NT2/D1 (cell line): ENCODE data around the gene DHX58.

Source experiments
- DNase-seq: peaks from one replicate; pipeline ENCODE4 v3.0.0-alpha.2; 2011; ENCODE audit warnings: low read depth, low spot score
- H3K27me3 ChIP-seq: 2 replicates; pipeline ENCODE4 v1.6.0; 2011; ENCODE audit warnings: mild to moderate bottlenecking; ENCODE audit not compliant: insufficient read length, insufficient read depth
- H3K36me3 ChIP-seq: 2 replicates; pipeline ENCODE4 v1.6.1; 2011; ENCODE audit warnings: mild to moderate bottlenecking, low read length, mixed read lengths; ENCODE audit not compliant: insufficient read depth, insufficient read length
- H3K4me1 ChIP-seq: 2 replicates; pipeline ENCODE4 v1.5.1; 2011; ENCODE audit not compliant: insufficient read depth, insufficient read length
- H3K4me3 ChIP-seq: 2 replicates; pipeline ENCODE4 v1.5.1; 2011; ENCODE audit warnings: low read depth; ENCODE audit not compliant: insufficient read length
- H3K9ac ChIP-seq: 2 replicates; pipeline ENCODE4 v1.6.0; 2011; ENCODE audit warnings: low read depth; ENCODE audit not compliant: insufficient read length
- H3K9me3 ChIP-seq: 2 replicates; pipeline ENCODE4 v1.5.1; 2011; ENCODE audit warnings: mild to moderate bottlenecking, low read length; ENCODE audit not compliant: insufficient read depth
- SUZ12 ChIP-seq: IDR thresholded peaks from 2 replicates; pipeline ENCODE4 v1.6.1; 2011; ENCODE audit not compliant: insufficient read length, insufficient read depth; ENCODE audit errors: extremely low read depth
- YY1 ChIP-seq: IDR thresholded peaks from 2 replicates; pipeline ENCODE4 v1.6.1; 2011; ENCODE audit not compliant: insufficient read length, insufficient read depth
- ZNF274 ChIP-seq: IDR thresholded peaks from 2 replicates; pipeline ENCODE4 v1.6.1; 2011; ENCODE audit warnings: mild to moderate bottlenecking, low read depth, low read length

The DHX58 gene

DNA sequence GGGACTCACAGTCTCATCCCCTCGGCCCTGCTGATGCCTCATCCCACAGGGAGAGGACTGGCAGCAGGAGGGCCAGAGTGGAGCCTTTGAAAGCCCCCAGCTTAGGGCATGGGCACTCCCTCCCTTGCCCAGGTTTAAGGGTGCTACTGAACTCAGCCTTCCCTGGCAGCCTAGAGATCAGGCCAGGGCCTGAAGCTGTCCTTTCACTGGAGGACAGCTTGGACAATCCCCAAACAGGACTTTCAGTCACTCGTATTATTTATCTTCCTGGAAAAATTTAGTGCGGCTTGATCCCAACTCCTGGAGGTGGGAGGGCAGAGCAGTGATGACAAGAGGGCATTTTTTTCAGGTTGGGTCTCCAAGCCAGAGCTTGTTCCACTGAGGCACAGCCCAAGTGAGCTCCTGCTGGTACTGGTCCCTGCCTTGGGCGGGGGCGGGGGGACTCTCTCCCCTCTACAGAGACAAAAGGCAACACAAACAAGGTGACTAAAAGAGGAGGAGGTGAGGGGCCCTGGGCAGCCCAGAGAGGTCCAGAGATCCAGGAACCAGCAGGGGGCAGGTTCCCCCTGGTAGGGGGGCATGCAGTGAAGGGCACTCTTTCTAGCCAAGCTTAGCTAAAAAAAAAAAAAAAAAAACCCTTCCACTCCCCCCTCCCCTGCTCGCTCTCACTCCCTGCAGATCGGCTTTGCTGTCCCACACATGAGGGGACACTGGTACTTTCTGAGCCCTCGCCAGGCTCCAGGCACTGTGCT, 16.0 kb downstream of the DHX58 start:
- H3K4me3 ChIP-seq: no peak overlapping the region
- no peak for DNase-seq
- peaks cover 16% of the 10 kb centered on the region for H3K4me1 ChIP-seq
- no peaks in the 10 kb centered on the region for H3K36me3 ChIP-seq
- peaks cover 15% of the 10 kb centered on the region for H3K27me3 ChIP-seq
- no peak overlapping the region for H3K9ac ChIP-seq
- H3K9me3 ChIP-seq: no peaks in the 10 kb centered on the region
- TF ChIP-seq SUZ12 (no peak), YY1 (no peak), ZNF274 (no peak)

DNA sequence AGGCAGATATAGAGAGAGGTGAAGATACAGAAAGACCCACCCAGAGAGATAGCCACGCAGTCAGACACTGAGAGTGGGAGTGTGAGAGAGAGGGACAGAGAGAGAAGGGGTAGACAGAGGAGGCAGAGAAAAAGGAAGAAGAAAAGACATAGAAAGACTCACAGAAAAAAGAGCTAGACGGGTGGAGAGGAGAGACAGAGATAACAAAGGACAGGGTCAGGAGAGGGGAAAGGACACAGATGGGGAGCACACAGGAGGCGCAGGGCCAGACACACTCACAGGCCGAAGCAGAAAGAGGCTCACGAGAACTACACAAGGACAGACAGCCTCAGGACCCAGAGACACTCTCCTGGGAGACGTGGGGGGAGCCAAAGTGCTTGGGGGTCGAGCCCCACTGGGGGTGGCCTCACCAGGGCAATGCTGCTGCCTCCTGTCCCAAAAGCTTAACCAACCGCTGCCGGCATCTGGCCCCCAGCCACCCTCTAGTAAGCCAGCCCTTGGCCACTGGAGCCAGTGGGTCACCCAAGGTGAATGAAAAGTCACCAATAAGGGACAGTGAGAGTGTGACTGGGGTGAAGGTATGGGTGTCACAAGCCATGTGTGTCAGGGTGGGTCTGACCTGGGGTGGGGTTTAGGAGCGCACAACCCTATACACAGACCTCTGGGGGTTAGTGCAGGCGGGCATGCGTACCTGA, 18.0 kb downstream of the DHX58 start:
- Histone ChIP-seq H3K27me3 (peaks cover 15% of the 10 kb centered on the region), H3K36me3 (no peaks in the 10 kb centered on the region), H3K9ac (no peak overlapping the region), H3K9me3 (no peaks in the 10 kb centered on the region), H3K4me3 (no peak overlapping the region), H3K4me1 (peaks cover 20% of the 10 kb centered on the region)
- no peak for DNase-seq
- TF ChIP-seq YY1: no peak

DNA sequence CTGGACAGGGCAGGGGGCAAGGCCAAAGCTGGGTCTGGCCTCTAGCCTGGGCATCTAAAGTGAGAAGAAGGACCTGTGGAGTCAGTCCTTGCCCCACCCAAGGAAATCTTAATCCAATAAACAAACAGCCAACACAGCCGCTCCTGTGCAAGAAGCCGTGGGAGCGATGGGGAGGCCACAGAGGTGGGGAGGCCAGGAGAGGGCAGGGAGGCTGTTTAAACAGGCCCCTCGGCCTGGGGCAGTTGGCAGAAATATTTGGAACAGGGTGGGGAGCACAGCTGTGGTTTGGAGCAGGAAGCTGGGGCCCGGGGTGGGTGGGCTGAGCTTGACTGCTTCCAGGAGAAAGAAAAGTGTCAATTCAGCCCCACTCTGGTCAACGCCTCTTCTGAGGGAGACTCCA, 19.6 kb downstream of the DHX58 start:
- no peak overlapping the region for H3K4me3 ChIP-seq
- TF ChIP-seq SUZ12 (no peak), YY1 (no peak), ZNF274 (no peak)
- no peak for DNase-seq
- no peaks in the 10 kb centered on the region for H3K9me3 ChIP-seq
- no peak overlapping the region for H3K9ac ChIP-seq
- H3K4me1 ChIP-seq: peaks cover 26% of the 10 kb centered on the region
- H3K27me3 ChIP-seq: peaks cover 13% of the 10 kb centered on the region
- H3K36me3 ChIP-seq: no peaks in the 10 kb centered on the region

DNA sequence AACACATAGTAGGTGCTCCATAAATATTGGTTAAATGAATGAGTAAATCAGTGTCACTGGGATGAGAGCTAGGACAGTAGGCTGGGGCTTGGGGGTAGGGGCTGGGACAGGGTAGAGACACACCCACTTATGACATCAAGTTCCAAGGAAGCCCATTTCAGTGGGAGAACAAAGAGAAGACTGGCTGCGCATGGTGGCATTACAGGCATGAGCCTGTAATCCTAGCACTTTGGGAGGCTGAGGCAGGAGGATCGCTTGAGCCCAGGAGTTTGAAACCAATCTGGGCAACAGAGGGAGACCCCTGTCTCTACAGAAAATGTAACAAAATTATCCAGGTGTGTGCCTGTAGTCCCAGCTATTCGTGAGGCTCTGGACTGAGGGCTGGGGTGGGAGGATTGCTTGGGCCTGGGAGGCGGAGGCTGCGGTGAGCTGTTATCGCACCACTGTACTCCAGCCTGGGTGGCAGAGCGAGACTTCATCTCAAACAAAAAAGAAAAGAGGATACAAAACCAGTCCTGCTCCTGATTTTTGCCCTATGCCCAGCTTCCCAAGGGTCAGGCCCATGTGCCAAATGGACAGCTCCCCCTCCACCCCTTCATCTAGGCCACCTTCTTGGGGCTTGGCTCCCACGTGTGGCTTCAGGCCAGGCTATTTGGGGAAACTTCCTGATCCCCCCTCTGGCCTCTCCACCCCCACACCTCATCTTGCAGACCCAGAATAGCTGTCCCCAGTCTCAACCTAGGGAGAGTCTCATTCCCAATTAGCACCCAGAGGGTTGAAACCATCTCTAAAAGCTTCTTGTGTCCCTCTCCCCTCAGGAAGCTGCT, 21.3 kb downstream of the DHX58 start:
- Histone ChIP-seq H3K4me1 (peaks cover 16% of the 10 kb centered on the region), H3K36me3 (no peaks in the 10 kb centered on the region), H3K27me3 (no peaks in the 10 kb centered on the region), H3K9ac (no peak overlapping the region), H3K4me3 (no peak overlapping the region), H3K9me3 (no peaks in the 10 kb centered on the region)
- no peak for DNase-seq
- TF ChIP-seq ZNF274 (no peak), SUZ12 (no peak), YY1 (no peak)

DNA sequence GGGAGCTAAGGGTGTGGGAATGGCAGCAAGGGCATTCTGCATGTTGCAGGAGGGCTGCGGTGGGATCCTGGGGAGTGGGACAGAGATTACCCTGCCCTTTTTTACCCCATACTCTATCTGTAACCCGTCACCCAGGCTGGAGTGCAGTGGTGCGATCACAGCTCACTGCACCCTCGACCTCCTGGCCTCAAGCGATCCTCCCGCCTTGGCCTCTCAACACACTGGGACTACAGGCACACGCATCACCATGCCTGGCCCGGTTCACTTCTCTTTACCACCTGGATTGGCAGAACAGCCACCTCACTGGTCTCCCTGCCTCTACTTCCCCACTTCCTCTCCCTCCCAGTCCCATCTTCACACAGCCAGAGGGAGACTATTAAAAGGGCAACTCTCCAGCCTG, 23.8 kb downstream of the DHX58 start:
- H3K9ac ChIP-seq: no peak overlapping the region
- no peaks in the 10 kb centered on the region for H3K9me3 ChIP-seq
- H3K4me3 ChIP-seq: no peak overlapping the region
- DNase-seq: no peak
- H3K4me1 ChIP-seq: peaks cover 13% of the 10 kb centered on the region
- H3K27me3 ChIP-seq: no peaks in the 10 kb centered on the region
- no peaks in the 10 kb centered on the region for H3K36me3 ChIP-seq
- TF ChIP-seq ZNF274 (no peak), YY1 (no peak), SUZ12 (no peak)

DNA sequence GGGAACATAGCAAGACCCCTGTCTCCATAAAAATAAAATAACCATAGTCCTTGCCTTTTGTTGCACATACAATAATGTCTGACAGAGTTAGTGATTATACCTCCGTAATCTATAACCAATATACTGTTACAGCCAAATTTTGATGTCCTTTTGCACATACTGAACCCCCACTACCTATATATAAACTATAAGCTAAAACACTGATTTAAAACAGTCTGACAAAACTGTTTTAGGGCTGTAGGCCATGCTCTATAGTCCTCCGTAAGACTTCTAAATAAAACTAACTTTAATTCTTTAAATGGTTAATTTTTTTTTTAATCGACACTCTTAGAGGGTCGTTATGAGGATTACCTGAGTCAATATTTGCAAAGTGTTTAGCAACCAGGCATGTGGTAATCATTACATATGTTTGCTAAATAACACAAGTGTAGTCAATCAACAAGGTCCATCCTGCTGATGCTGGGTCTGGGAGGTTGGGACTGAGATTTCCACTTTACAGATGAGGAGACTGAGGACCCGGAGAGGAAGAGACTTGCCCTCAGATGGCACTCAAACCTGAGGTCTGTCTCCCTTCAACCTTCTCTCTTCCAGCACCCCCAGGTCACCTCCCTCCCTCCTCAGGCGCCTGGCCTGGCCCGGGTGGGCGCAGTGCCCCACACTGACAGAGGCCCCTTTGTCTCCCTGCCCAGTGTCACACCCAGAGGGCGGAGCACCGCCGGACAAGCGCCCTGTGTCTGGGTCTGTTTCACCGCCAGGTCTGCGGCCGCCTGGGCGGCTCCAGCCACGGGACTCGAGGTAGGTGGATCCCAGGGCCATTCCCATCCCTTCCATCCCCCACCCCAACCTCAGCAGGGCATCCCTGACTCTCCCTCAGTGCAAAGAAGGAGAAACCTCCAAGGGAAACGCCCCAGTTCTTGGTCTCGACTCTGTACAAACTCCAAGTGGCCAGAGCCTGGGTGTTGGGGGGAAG, 24.5 kb downstream of the DHX58 start:
- Histone ChIP-seq H3K4me1 (peaks cover 13% of the 10 kb centered on the region), H3K9ac (no peak overlapping the region), H3K4me3 (no peak overlapping the region), H3K27me3 (no peaks in the 10 kb centered on the region), H3K9me3 (no peaks in the 10 kb centered on the region), H3K36me3 (no peaks in the 10 kb centered on the region)
- TF ChIP-seq YY1 (no peak), SUZ12 (no peak), ZNF274 (no peak)
- DNase-seq: no peak
